ENCODE data around the gene EN1. TPM values are rescaled to one million over a fixed set of nuclear protein-coding genes. Genes with fewer than 3 reads are reported as not detected.

The EN1 gene
- total RNA-seq, 4 donors from 2014 or later = not detected

- TF ChIP-seq POLR2A (IDR thresholded peaks at IDR 0.05) (no peak), CTCF (IDR thresholded peaks at IDR 0.05) (no peak)
- no peak overlapping the region for H3K27ac ChIP-seq
- intact Hi-C loops (cut with DNase I; ENCODE audit: low total_unique reads) = no loop called here
- H3K36me3 ChIP-seq = no peaks in the 10 kb centered on the region
- peaks cover 4 to 97% of the 10 kb centered on the region in 2 donors for H3K27me3 ChIP-seq
- no peaks in the 10 kb centered on the region for H3K9me3 ChIP-seq
- H3K4me3 ChIP-seq = no peak overlapping the region
- DNase-seq = no peak
- H3K4me1 ChIP-seq = peaks cover 0 to 10% of the 10 kb centered on the region in 2 donors
These were observed 5.2 kb upstream of the EN1 start for GRCh38 chr2:118852605-118853128.

GRCh38 chr2:118851650-118852049 is 4.2 kb upstream of the EN1 start:
- peaks cover 0 to 20% of the 10 kb centered on the region in 2 donors for H3K4me1 ChIP-seq
- no peak for TF ChIP-seq CTCF (IDR thresholded peaks at IDR 0.05)
- no peak for TF ChIP-seq POLR2A (IDR thresholded peaks at IDR 0.05)
- peaks cover 4 to 93% of the 10 kb centered on the region in 2 donors for H3K27me3 ChIP-seq
- no peaks in the 10 kb centered on the region for H3K9me3 ChIP-seq
- no peak overlapping the region for H3K4me3 ChIP-seq
- no peak overlapping the region for H3K27ac ChIP-seq
- intact Hi-C loops (cut with DNase I; ENCODE audit: low total_unique reads) = no loop called here
- H3K36me3 ChIP-seq = no peaks in the 10 kb centered on the region
- no peak for DNase-seq

- intact Hi-C loops (cut with DNase I; ENCODE audit: low total_unique reads) = no loop called here
These were observed 3.5 kb upstream of the EN1 start for GRCh38 chr2:118850901-118851415.

GRCh38 chr2:118850168-118850900 is 2.9 kb upstream of the EN1 start:
- intact Hi-C loops (cut with DNase I; ENCODE audit: low total_unique reads) = no loop called here
- Histone ChIP-seq H3K4me1 (peaks cover 0 to 15% of the 10 kb centered on the region in 2 donors), H3K4me3 (no peak overlapping the region), H3K27me3 (peaks cover 0 to 89% of the 10 kb centered on the region in 2 donors), H3K36me3 (no peaks in the 10 kb centered on the region), H3K27ac (no peak overlapping the region), H3K9me3 (no peaks in the 10 kb centered on the region)
- TF ChIP-seq POLR2A (IDR thresholded peaks at IDR 0.05) (no peak), CTCF (IDR thresholded peaks at IDR 0.05) (no peak)
- no peak for DNase-seq

More at GRCh38 chr2:118850901-118851415, 3.5 kb upstream of the EN1 start:
- Histone ChIP-seq H3K4me1 (peaks cover 0 to 22% of the 10 kb centered on the region in 2 donors), H3K36me3 (no peaks in the 10 kb centered on the region), H3K27me3 (peaks cover 3 to 89% of the 10 kb centered on the region in 2 donors), H3K4me3 (no peak overlapping the region), H3K9me3 (no peaks in the 10 kb centered on the region), H3K27ac (no peak overlapping the region)
- TF ChIP-seq POLR2A (IDR thresholded peaks at IDR 0.05) (no peak), CTCF (IDR thresholded peaks at IDR 0.05) (no peak)
- no peak for DNase-seq
